H1 (cell line): ENCODE results near the gene PFDN6. TPM values are rescaled to one million over a fixed set of nuclear protein-coding genes. Genes with fewer than 3 reads are reported as not detected.

Source experiments
- CHD1 ChIP-seq: IDR thresholded peaks from 2 replicates; pipeline ENCODE4 v1.6.1; 2012; ENCODE audit warnings: low read depth, low read length, improper control_type of control experiment
- GABPA ChIP-seq: IDR thresholded peaks from 2 replicates; pipeline ENCODE4 v1.6.1; 2011; ENCODE audit warnings: mild to moderate bottlenecking, low read length, moderate library complexity, borderline replicate concordance; ENCODE audit not compliant: insufficient read depth
- POLR2A ChIP-seq, 2 experiments: IDR thresholded peaks; 1 replicate in 1 of 2; 2 replicates in 1 of 2; pipeline ENCODE4 v1.6.1; 2011; ENCODE audit warnings: low read depth in 2 of 2, low read length in 2 of 2, mild to moderate bottlenecking in 2 of 2; ENCODE audit errors: control extremely low read depth in 1 of 2
- RXRA ChIP-seq: IDR thresholded peaks from 2 replicates; pipeline ENCODE4 v1.6.1; 2011; ENCODE audit warnings: low read depth, mild to moderate bottlenecking, low read length, moderate library complexity; ENCODE audit not compliant: insufficient read depth
- YY1 ChIP-seq: IDR thresholded peaks from 2 replicates; pipeline ENCODE4 v1.6.1; 2011; ENCODE audit warnings: low read depth, mild to moderate bottlenecking, low read length
- polyA plus RNA-seq, 7 experiments: library from polyadenylated mRNA; depleted of rRNA in 3 of 7; stranded (reverse) in 5 of 7; unstranded in 2 of 7; fragments of >200 nt in 5 of 7; fragments of 200-250 nt in 2 of 7; gene quantifications; 1 replicate in 5 of 7; 2 replicates in 1 of 7; 4 replicates in 1 of 7; pipeline versions ENCODE4 v1.2.1 to v1.2.3, GENCODE V29; 2011 to 2013; ENCODE audit warnings: missing spikeins in 2 of 7, mixed read lengths in 2 of 7
- total RNA-seq: library from RNA; stranded (reverse); fragmentation: NEBNext Ultra II Directional; extraction: Animal tissue kit (Norgen Biotek cat#: 25700); gene quantifications from 2 replicates; pipeline ENCODE4 v1.2.1, GENCODE V29; 2021
- TF ChIP-seq, protein P1 (sequence below): IDR thresholded peaks from 2 replicates; pipeline ENCODE4 v1.6.1; 2012; ENCODE audit warnings: inconsistent platforms

Gene PFDN6
- total and polyA plus RNA-seq, 2 of the 8 experiments (the other 6 are each of a cell fraction or from before 2014, with no cell fraction given), result 32.0 to 95.7 TPM

DNA sequence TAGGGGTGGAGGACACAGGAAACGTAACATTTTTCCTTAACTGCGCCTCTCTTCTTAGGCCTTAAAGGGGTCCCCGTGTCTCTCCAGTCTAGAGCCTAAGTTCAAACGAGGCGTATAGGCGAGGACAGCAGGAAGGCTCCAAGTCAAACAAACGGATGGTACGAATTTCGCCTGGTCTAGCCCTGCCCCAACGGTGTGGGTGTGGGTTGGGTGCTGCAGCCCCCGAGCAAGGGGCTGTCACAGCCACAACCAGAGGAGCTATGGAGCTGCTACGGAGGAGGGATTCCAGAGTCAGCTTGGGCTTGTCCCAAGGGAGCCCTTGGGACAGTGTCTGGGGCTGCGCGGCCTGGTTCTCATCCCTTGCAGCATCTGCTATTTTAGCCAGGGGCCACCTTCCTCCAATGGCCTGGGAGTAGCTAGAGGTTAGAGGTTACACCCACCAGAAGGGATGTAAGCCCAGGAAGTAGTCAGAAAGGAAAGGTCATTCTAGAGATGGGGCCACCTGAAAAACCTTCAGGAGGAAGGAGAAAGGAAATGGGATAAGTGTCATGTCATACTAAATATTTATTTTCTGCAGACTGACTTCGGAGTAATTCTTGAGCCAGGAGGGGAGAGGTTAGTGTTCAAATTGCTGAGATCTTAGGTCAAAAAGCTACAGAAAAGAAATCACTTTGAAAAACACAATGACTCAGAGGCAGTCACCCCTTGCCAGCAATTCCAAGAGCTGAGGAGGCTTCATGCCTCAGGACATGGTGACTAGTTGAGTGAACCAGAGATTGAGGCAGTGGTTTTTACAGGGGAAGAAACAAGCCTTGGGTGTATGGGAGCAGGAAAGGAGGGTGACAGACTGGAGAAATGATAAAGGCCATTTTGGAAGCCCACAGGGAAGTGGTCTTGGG, 39.4 kb upstream of the PFDN6 start (continued):
- TF ChIP-seq, protein P1, sequence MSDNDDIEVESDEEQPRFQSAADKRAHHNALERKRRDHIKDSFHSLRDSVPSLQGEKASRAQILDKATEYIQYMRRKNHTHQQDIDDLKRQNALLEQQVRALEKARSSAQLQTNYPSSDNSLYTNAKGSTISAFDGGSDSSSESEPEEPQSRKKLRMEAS, result no peak
- no peak for TF ChIP-seq YY1
- TF ChIP-seq POLR2A (IDR thresholded peaks at IDR 0.05; ENCODE audit: control extremely low read depth in 1 of 2, low read depth in 2 of 2, low read length in 2 of 2), result no peak
- no peak for TF ChIP-seq GABPA
- TF ChIP-seq RXRA, result no peak
- TF ChIP-seq CHD1, result no peak
